22Rv1 (cell line): ENCODE measurements around the gene YWHAB.
A peak's percentile ranks its signal among the peaks of the same experiment; 100 is the strongest.

Experiments
- H3K27ac ChIP-seq: fragments of 450-650 bp; 2 replicates; pipeline ENCODE4 v1.5.1; 2017
- ZFX ChIP-seq: fragments of 450-650 bp; IDR thresholded peaks from 2 replicates; pipeline ENCODE4 v1.6.1; 2017; ENCODE audit warnings: antibody characterized with exemption, borderline replicate concordance
- TF ChIP-seq, protein P1 (sequence below): fragments of 450-650 bp; IDR thresholded peaks from 2 replicates; pipeline ENCODE4 v1.5.1; 2017; ENCODE audit warnings: mild to moderate bottlenecking

Gene YWHAB

DNA sequence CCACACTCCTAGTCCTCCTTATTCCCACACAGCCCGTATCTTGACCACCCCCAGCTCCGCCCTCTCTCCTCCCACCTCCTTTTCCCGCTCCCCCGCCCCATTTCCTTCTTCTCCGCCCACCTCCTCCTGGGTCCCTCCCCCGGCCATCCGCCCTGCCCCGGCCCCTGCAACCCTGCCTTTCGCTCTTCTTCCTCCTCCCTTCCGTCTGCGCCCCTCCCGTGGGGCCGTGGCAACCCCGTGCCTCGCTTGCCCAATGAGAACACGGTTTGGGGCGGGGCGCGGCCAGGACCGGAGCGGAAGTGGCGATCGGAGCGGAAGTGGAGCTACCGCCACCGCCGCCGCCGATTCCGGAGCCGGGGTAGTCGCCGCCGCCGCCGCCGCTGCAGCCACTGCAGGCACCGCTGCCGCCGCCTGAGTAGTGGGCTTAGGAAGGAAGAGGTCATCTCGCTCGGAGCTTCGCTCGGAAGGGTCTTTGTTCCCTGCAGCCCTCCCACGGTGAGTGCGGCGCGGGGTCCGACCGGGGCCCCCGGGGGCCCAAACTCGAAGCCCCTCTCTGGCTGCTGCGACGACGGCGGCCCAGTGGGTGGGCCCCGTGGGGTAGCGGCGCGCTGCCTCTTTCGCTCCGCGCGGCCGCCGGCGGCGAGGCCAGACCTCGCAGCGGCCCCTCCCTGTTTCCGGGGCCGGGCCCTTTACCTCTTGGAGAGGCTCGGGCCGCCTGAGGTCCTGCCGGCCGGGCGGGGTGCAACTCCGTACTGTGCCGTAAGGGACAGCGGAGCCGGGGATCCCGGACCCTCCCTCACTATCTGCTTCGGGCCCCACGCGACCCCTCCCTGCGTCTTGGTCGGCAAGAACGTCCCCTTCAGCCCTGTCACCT, at the start of gene YWHAB:
Gene YWHAB (plus strand): TSS at position 314 of the 874 bp plus-strand sequence. CDS start 15,829 bp downstream, outside the sequence.
- H3K27ac ChIP-seq = peak within 1 kb of the TSS; percentile 83
- no peak for TF ChIP-seq ZFX
- TF ChIP-seq, protein P1, sequence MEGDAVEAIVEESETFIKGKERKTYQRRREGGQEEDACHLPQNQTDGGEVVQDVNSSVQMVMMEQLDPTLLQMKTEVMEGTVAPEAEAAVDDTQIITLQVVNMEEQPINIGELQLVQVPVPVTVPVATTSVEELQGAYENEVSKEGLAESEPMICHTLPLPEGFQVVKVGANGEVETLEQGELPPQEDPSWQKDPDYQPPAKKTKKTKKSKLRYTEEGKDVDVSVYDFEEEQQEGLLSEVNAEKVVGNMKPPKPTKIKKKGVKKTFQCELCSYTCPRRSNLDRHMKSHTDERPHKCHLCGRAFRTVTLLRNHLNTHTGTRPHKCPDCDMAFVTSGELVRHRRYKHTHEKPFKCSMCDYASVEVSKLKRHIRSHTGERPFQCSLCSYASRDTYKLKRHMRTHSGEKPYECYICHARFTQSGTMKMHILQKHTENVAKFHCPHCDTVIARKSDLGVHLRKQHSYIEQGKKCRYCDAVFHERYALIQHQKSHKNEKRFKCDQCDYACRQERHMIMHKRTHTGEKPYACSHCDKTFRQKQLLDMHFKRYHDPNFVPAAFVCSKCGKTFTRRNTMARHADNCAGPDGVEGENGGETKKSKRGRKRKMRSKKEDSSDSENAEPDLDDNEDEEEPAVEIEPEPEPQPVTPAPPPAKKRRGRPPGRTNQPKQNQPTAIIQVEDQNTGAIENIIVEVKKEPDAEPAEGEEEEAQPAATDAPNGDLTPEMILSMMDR = no peak

DNA sequence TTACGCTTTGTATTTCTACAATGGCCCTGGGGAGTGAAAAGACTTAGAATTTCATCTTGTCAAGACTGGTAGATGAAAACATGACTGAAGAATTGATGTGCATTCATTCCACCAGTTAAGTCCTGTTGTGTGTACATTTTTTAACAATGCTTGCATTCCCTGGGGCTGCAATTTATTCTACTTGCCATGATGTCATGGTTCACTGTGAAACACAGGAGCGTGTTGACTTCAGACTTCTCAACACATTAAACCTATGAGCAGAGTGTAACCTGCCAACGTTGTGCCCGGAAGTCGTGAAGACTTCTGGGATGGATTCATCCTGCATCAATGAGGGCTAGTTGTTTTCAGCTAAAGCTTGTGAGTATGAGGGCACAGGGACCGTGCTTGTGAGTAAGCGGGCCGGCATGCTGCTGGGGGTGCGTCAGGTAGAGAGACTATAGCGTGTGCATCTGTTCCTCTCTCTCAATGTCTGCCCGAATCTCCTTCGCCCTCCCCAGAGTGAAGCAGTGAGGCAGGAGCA, 48.8 kb upstream of the YWHAB start:
- TF ChIP-seq ZFX = no peak
- TF ChIP-seq, protein P1 = no peak
- no peak overlapping the region for H3K27ac ChIP-seq

DNA sequence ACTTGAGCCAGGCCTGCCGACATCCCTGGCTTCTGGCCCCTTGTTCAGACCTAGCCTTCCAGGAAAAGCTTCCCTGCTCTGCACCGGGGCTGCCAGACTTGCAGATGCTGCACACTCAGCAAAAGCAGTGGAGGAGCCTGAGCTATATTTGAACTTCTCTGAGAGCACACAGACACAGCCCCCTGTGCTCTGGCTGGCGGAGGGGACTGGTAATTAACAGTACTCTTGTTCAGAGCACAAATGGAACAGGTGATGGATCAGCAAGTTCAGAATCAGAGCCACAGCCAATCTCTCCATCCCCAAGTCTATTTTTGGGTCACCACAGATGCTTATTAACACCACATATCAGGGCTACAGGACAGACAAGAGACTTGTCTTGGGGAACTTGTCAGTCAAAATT, 47.6 kb upstream of the YWHAB start:
- no peak overlapping the region for H3K27ac ChIP-seq
- no peak for TF ChIP-seq ZFX
- TF ChIP-seq, protein P1 = no peak

DNA sequence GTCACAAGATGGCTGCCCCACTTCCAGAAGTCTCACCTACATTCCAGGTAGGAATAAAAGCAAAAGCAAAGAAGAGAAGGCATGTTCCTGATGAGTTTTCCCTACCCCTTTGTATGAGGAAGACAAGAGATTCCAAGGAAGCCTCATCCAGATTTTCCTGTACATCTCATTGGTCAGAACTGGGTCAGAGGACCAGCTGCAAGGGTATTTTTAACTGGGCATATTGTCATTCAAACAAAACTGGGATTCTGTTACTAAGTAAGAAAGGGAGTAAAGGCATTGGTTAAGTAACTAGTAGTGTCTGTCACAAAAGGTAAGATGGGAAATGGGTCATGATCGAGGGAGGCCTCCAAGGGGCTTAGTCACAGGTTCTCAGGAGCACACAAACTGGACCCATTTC, 47.0 kb upstream of the YWHAB start:
- TF ChIP-seq, protein P1 = no peak
- no peak for TF ChIP-seq ZFX
- H3K27ac ChIP-seq = no peak overlapping the region

DNA sequence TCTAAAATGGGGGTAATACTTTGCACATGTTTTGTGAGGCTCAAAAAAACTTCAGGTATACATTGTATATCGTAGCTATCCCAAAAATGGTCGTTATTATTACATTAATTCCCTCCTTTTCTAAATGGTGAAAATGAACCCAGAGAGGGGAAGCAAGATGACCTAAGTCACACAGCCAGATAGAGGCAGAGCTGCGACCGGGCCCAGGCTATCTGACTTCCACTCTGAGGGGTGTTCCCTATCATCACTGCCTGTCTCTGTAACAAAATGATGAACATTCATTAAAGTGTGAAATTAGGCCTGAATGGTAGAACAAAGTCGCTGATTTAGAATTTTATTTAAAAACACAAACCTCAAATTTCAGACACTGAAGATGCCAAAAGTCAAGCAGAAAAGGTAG, 46.0 kb upstream of the YWHAB start:
- no peak overlapping the region for H3K27ac ChIP-seq
- TF ChIP-seq, protein P1 = no peak
- no peak for TF ChIP-seq ZFX

DNA sequence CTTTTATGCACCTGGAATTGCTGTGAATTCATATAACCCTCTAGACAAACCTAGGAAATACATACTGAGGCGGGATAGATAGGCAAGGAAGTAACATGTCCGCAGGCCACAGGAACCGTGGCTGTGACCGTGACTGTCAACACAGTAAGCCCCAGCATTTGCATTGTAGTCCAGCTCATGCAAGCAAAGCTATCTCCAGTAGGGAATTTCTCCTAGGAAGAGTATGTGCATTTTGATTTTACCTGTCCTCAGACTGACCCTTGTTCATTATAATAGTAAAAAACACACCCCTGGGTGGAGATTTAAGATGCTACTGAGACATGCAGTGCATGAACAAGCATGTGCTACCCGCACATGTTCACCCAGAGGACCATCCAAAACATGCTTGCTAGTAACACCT, 44.7 kb upstream of the YWHAB start:
- H3K27ac ChIP-seq = no peak overlapping the region
- no peak for TF ChIP-seq ZFX
- TF ChIP-seq, protein P1 = no peak

DNA sequence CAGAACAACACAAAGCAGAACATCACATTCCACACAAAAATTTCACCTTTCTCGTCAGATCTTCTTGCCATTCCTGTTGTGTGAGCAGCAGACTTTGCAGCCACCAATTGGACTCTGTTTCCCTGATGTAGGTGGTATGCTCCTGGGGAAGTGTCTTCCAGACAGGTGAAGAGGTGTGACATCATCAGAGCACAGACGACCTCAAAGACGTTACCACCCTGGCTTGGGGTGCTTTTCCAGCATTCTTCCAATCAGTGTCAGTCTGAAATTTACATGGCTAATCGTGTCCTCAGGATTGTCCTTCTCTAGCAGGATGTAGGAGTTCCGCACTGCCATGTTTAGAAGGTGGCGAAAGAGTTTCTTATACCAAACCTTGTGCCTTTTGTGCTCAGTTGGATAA, 43.5 kb upstream of the YWHAB start:
- H3K27ac ChIP-seq = no peak overlapping the region
- no peak for TF ChIP-seq ZFX
- TF ChIP-seq, protein P1 = no peak
